Adipocyte (in vitro differentiated cells): ENCODE data around the gene ZNF747.
"Not testable (repeated sequence)": the region's sequence is repeated elsewhere in the genome, so short reads cannot be mapped to it uniquely, and the experiment has no call there.

Experiments
- DNase-seq: peaks from one replicate; pipeline ENCODE4 v3.0.0-alpha.2; 2015; ENCODE audit warnings: low read depth
- H3K27me3 ChIP-seq: replicated peaks from 2 replicates; pipeline ENCODE4 v1.7.0; 2013; ENCODE audit warnings: mild to moderate bottlenecking, low read length, moderate library complexity; ENCODE audit not compliant: control insufficient read depth, insufficient read depth
- H3K36me3 ChIP-seq: 2 replicates; pipeline ENCODE4 v1.7.0; 2013; ENCODE audit warnings: low read length, mild to moderate bottlenecking, moderate library complexity; ENCODE audit not compliant: control insufficient read depth, insufficient read depth, severe bottlenecking
- H3K4me1 ChIP-seq: 2 replicates; pipeline ENCODE4 v1.7.0; 2013; ENCODE audit warnings: mild to moderate bottlenecking, low read length, moderate library complexity; ENCODE audit not compliant: control insufficient read depth, insufficient read depth
- H3K4me3 ChIP-seq: 2 replicates; pipeline ENCODE4 v1.7.0; 2013; ENCODE audit warnings: mild to moderate bottlenecking, low read length, moderate library complexity
- H3K9ac ChIP-seq: 2 replicates; pipeline ENCODE4 v1.7.0; 2013; ENCODE audit warnings: mild to moderate bottlenecking, low read length, moderate library complexity
- H3K9me3 ChIP-seq: 2 replicates; pipeline ENCODE4 v1.7.0; 2013; ENCODE audit warnings: mild to moderate bottlenecking, low read length, moderate library complexity; ENCODE audit not compliant: control insufficient read depth

Gene ZNF747

GRCh38 chr16:30528799-30529457 lies 5.7 kb downstream of the ZNF747 start:
- peaks cover 31% of the 10 kb centered on the region for H3K4me1 ChIP-seq
- DNase-seq: no peak
- H3K27me3 ChIP-seq: no peaks in the 10 kb centered on the region
- no peak overlapping the region for H3K4me3 ChIP-seq
- H3K36me3 ChIP-seq: peaks cover 11% of the 10 kb centered on the region
- peak overlapping the region; percentile 27 for H3K9ac ChIP-seq
- H3K9me3 ChIP-seq: no peaks in the 10 kb centered on the region

- Histone ChIP-seq H3K4me3 (peak overlapping the region; percentile 87), H3K27me3 (no peaks in the 10 kb centered on the region), H3K9ac (peak overlapping the region; percentile 73), H3K4me1 (peaks cover 27% of the 10 kb centered on the region), H3K36me3 (peaks cover 11% of the 10 kb centered on the region), H3K9me3 (no peaks in the 10 kb centered on the region)
- no peak for DNase-seq
Measured at GRCh38 chr16:30527635-30528178, 7.0 kb downstream of the ZNF747 start.

- peaks cover 11% of the 10 kb centered on the region for H3K36me3 ChIP-seq
- H3K27me3 ChIP-seq: no peaks in the 10 kb centered on the region
- peak; percentile 99 for DNase-seq
- H3K9me3 ChIP-seq: no peaks in the 10 kb centered on the region
- H3K4me1 ChIP-seq: peaks cover 27% of the 10 kb centered on the region
- peak overlapping the region; percentile 87 for H3K4me3 ChIP-seq
- peak overlapping the region; percentile 96 for H3K9ac ChIP-seq
Measured at GRCh38 chr16:30526823-30527634, 7.6 kb downstream of the ZNF747 start.

GRCh38 chr16:30526137-30526822 lies 8.4 kb downstream of the ZNF747 start, which contains the start of gene ZNF768:
TSS of gene ZNF768 (minus strand) at chr16:30526566. CDS start at chr16:30526413, 153 bp downstream.
- peaks cover 27% of the 10 kb centered on the region for H3K4me1 ChIP-seq
- no peaks in the 10 kb centered on the region for H3K27me3 ChIP-seq
- H3K9me3 ChIP-seq: no peaks in the 10 kb centered on the region
- peaks cover 8% of the 10 kb centered on the region for H3K36me3 ChIP-seq
- peak within 1 kb of the TSS; percentile 87 for H3K4me3 ChIP-seq
- peak within 1 kb of the TSS; percentile 96 for H3K9ac ChIP-seq
- DNase-seq: peak; percentile 78

- H3K4me1 ChIP-seq: peaks cover 27% of the 10 kb centered on the region
- H3K9me3 ChIP-seq: no peaks in the 10 kb centered on the region
- DNase-seq: no peak
- peak overlapping the region; percentile 84 for H3K4me3 ChIP-seq
- H3K27me3 ChIP-seq: no peaks in the 10 kb centered on the region
- H3K9ac ChIP-seq: peak overlapping the region; percentile 86
- peaks cover 7% of the 10 kb centered on the region for H3K36me3 ChIP-seq
Measured at GRCh38 chr16:30525844-30526136, 8.9 kb downstream of the ZNF747 start.

- no peak overlapping the region for H3K4me3 ChIP-seq
- H3K9me3 ChIP-seq: no peaks in the 10 kb centered on the region
- no peak overlapping the region for H3K9ac ChIP-seq
- peaks cover 20% of the 10 kb centered on the region for H3K4me1 ChIP-seq
- DNase-seq: no peak
- H3K27me3 ChIP-seq: no peaks in the 10 kb centered on the region
- H3K36me3 ChIP-seq: peaks cover 7% of the 10 kb centered on the region
Measured at GRCh38 chr16:30524575-30525568, 9.8 kb downstream of the ZNF747 start.

GRCh38 chr16:30523768-30524574 lies 10.7 kb downstream of the ZNF747 start:
- peaks cover 7% of the 10 kb centered on the region for H3K36me3 ChIP-seq
- H3K4me3 ChIP-seq: no peak overlapping the region
- no peak for DNase-seq
- H3K9ac ChIP-seq: no peak overlapping the region
- no peaks in the 10 kb centered on the region for H3K9me3 ChIP-seq
- no peaks in the 10 kb centered on the region for H3K27me3 ChIP-seq
- H3K4me1 ChIP-seq: peaks cover 12% of the 10 kb centered on the region

- not testable (repeated sequence) for H3K9me3 ChIP-seq, H3K36me3 ChIP-seq, H3K27me3 ChIP-seq, H3K4me3 ChIP-seq, H3K4me1 ChIP-seq, H3K9ac ChIP-seq, DNase-seq
Measured at GRCh38 chr16:30522702-30523463, 11.8 kb downstream of the ZNF747 start.

- Histone ChIP-seq H3K36me3 (peaks cover 7% of the 10 kb centered on the region), H3K4me1 (peaks cover 5% of the 10 kb centered on the region), H3K9ac (no peak overlapping the region), H3K4me3 (no peak overlapping the region), H3K9me3 (no peaks in the 10 kb centered on the region), H3K27me3 (peaks cover 6% of the 10 kb centered on the region)
- DNase-seq: no peak
Measured at GRCh38 chr16:30521873-30522641, 12.6 kb downstream of the ZNF747 start.
